ENCODE measurements around the gene DMBX1.

DMBX1 gene

GRCh38 chr1:46526691-46527291, 37.2 kb downstream of the DMBX1 start:
- FAIRE-seq = no peak

- no peak for FAIRE-seq
Measured at GRCh38 chr1:46527474-46528296, 38.0 kb downstream of the DMBX1 start.

GRCh38 chr1:46528297-46528955, 38.8 kb downstream of the DMBX1 start:
- FAIRE-seq = no peak

- no peak for FAIRE-seq
Measured at GRCh38 chr1:46529031-46529630, 39.5 kb downstream of the DMBX1 start.

GRCh38 chr1:46530311-46530710, 40.7 kb downstream of the DMBX1 start:
- no peak for FAIRE-seq

GRCh38 chr1:46530791-46531409, 41.3 kb downstream of the DMBX1 start:
- no peak for FAIRE-seq

- no peak for FAIRE-seq
Measured at GRCh38 chr1:46532095-46532494, 42.5 kb downstream of the DMBX1 start.

- FAIRE-seq = no peak
Measured at GRCh38 chr1:46532498-46533178, 43.0 kb downstream of the DMBX1 start.

GRCh38 chr1:46533179-46533864, 43.7 kb downstream of the DMBX1 start:
- FAIRE-seq = no peak

GRCh38 chr1:46535063-46535462, 45.4 kb downstream of the DMBX1 start:
- FAIRE-seq = no peak

GRCh38 chr1:46536527-46536926, 46.9 kb downstream of the DMBX1 start:
- FAIRE-seq = no peak

GRCh38 chr1:46537651-46538050, 48.0 kb downstream of the DMBX1 start:
- FAIRE-seq = no peak

- FAIRE-seq = no peak
Measured at GRCh38 chr1:46538147-46538546, 48.5 kb downstream of the DMBX1 start.

Measured in A204.1 (cell line).